Amniotic epithelial cell (primary cell): ENCODE measurements around the gene UBL5.
"Not testable (repeated sequence)": the region's sequence is repeated elsewhere in the genome, so short reads cannot be mapped to it uniquely, and the experiment has no call there.

Experiments used
- DNase-seq: peaks from one replicate; pipeline ENCODE4 v3.0.0-alpha.2; 2010; ENCODE audit warnings: low read depth

The UBL5 gene

DNA sequence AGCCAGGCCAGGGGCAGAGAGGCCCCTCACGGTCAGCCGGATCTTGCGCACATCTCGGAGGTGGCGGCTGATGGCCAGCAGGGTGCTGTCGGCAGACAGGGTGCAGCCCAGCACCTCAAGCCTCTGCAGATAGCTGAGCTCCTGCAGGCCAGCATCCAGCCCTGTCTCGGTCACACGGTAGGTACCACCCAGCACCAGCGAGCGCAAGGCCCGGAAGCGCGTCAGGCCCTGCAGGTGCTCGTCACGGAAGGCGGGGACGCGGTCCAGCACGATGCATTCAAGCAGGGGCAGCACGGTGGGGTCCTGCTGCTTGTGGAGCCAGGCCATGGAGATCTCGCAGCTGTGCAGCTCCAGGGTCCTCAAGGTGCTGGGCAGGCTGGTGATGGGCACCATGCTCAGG, 16.6 kb upstream of the UBL5 start:
- DNase-seq = no peak

DNA sequence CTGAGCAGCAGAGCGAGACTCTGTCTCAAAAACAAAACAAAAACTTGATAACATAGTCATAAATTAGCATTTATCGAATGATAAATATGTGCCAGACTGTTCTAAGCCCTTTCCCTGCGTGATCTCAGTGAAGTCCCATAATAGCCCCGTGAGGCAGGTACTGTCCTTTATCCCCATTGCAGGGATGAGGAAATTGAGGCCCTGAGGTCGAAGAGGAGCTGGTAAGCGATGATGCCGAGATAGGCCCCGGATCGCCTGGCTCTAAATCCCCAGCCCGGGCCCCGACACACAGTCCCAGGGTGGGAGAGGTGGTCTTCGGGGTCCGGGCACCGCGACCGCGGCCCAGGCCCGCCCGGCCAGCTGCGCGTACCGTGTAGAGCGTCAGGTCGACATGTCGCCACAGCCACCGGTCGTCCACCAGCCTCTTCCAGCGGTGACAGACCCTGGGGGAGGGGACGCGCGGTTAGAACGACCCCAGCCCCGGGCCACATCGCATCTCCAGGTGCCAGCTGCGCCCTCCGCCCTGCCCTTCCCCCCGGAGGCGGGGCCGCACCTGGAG, 9.5 kb upstream of the UBL5 start:
- DNase-seq = no peak

DNA sequence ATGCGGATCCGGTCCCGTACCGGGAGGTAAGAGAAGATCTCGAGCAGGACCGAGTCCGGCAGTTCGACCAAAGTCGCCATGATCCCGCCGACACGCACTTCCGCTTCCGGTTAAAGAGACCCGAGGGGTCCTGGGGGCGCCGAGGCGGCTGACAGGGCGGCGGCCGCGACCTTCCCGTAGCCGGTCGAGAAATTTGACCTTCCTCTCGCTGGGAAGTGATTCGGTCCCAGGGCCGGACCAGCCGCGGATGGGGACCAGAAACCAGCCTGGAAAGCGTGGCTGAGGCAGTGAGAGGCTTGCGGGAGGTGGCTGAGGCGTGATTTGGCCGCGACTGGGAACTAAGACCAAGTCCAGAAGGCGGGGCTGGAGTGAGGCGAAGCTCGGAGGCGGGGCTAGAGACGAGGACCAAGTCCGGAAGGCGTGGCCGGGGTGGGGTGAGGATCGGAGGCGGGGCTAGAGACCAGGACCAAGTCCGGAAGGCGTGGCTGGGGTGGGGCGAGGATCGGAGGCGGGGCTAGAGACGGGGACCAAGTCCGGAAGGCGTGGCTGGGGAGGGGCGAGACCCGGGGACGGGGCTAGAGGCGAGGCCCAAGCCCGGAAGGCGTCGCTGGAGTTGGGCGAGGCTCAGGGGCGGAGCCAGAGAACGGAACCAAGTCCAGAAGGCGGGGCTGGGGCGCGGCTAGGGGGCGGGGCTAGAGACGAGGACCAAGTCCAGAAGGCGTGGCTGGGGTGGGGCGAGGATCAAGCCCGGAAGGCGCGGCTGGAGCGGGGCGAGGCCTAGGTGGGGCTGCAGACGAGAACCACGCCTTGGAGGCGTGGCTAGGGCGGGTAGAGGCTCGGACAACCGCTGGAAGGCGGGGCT, 8.8 kb upstream of the UBL5 start, which contains the start of gene FBXL12:
Gene FBXL12 (minus strand): TSS at position 346 of the 862 bp plus-strand sequence. CDS start 266 bp downstream, at position 80.
- peak; percentile 99 for DNase-seq

DNA sequence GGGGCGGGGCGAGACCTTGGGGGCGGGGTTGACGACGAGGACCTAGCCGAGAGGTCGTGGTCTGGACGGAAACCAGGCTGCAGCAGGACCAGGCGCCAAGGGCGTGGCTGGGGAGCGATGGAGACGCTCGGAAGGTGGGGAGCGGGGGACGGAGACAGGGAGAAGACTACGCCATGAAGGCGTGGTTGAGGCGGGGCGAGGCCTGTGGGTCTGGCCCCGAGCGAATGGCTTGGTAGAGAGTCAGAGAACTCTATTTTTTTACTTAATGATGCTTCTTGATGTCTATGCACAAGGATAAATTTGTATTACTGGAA, 8.2 kb upstream of the UBL5 start:
- no peak for DNase-seq

DNA sequence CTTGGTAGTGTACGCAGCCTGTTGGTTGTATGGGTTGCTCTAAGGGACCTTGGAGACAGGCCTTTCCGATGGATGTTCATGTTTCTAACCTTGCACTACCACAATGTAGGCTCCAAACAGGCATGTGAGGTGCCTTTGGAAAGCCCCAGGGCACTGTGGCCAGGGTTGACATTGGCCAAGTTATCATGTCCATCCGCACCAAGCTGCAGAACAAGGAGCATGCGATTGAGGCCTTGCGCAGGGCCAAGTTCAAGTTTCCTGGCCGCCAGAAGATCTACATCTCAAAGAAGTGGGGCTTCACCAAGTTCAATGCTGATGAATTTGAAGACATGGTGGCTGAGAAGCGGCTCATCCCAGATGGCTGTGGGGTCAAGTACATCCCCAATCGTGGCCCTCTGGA, 7.7 kb upstream of the UBL5 start:
- DNase-seq = not testable (repeated sequence)

DNA sequence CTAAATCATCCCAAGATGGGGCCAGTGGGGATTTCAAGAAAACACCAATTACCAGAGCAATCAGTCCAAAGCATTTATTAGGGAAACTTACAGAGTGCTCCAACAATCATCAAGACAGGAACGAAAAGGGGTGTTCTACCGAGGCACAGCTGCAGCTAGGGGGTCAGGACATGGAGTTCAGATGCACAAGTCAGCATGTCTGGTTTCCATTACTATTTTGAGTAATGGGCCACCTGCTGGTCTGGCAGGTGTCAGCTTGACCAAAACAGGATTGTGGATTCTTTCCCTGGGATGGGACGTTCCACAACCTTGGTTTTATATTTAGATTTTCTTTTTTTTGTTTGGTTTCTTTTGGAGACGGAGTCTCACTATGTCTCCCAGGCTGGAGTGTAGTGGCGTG, 3.9 kb upstream of the UBL5 start:
- DNase-seq = no peak

DNA sequence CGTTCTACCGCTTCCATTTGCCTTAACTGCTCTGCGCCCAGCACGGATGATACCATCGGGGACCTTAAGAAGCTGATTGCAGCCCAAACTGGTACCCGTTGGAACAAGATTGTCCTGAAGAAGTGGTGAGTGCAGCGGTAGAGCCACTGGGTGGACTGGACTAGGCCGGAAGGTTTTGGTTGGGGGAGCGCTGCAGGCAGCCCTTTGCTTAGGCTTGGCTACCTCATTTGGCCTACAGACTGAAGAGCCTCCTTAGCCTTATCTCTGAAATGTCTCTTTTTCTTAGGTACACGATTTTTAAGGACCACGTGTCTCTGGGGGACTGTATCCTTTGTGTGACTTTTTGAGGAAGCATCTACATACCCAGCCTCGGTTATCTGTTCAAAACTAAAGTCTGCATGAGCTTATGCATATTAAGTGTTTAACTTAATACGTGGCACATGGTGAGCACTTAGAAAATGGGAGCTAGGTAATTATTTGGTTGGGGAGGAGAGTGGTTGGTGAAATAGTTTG, 889 bp downstream of the UBL5 start:
- DNase-seq = no peak

DNA sequence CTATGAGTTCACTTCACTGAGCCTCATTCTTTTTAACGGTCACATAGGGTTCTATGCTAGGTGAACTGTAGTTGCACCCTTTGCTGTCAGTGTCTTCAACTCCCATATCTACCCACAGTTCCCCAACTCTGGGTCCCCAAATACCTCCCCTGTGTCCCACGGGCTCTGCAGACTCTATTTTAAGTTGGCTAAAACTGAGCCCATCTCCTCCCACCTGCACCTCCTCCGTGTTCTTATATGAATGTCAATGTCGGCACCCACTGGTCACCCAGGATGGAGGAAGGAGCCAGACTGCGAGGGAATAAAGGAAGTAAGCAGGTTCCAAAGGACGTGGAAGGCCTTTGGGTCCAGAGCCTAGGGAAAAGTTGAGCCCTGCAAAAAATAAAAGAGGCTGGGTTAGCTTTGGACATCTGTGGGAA, 6.6 kb downstream of the UBL5 start:
- no peak for DNase-seq

DNA sequence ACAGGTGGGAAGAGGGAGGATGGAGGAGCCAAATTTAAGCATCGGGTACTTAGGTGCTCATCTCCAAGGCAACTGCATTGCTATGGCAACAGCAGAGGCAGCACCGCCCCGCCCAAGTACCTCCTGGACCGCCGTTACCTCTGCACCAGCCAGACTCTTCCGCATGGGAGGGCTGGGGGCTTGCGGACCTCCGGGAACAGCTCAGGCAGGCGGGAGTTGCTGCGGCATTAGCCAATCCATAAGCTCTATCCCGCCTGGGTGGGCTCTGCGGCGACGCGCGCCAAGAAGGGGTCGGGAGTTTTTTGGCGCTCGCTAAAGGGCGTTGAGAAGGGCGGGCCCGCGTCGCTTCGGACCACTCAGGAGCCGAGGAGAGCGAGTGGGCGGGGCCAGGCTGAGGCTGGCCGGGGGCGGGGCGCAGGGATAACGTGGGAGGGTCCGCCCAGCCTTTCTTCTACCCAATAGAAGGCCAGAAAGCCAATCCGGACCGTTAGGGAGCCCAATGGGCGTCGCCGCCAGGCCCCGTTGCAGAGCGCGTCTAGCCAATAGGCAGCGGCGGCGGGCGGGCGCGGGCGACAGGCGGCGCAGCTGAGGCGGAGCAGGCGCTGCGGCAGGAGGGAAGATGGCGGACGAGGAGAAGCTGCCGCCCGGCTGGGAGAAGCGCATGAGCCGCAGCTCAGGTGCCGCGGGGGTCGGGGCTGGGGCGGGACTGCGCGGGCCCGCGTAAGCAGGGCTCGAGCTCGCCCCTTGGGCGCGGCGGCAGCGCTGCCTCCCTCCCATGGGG, 7.2 kb downstream of the UBL5 start, which contains the start of gene PIN1:
Gene PIN1 (plus strand): TSS at position 593 of the 781 bp plus-strand sequence. CDS start 27 bp downstream, at position 620.
- DNase-seq = peak; percentile 97

DNA sequence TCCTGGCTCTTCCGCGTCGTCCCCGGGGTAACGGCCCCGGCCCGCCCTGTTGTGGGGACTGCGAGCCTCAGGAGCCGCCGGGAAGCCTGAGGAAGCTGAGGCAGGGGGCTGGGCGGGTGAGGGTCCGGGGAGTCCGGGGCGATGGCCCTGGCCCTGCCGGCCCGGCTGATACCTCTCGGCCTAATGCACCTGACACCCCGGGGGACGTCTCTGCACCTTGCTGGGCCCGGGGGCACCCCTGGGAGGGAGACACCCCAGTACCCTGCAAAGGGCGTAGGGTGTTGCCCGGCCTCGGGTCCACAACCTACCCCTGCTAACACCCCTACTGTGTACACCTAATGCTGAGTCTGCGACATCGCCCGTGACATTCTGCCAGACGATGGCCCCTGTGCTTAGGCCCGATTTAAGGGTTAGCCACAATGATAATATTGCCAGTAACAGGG, 7.8 kb downstream of the UBL5 start:
- no peak for DNase-seq

DNA sequence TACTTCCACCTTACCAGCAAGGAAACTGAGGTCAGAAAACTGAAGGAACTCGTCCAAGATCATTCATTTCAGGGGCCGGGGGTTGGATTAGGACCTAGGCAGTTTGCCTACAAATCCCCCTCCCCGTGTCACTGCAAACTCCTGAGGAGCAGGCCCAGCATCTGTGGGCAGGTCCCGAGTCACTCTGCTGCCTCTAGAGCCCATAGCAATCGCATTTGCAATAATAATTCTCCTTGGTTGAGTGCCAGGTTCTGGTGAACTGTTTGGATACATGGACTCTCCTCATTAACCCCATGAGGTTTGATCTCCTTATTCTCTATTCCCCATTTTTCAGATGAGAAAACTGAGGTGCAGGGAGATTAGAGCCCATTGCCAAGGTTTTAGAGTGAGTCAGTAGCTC, 8.3 kb downstream of the UBL5 start:
- DNase-seq = peak; percentile 11

DNA sequence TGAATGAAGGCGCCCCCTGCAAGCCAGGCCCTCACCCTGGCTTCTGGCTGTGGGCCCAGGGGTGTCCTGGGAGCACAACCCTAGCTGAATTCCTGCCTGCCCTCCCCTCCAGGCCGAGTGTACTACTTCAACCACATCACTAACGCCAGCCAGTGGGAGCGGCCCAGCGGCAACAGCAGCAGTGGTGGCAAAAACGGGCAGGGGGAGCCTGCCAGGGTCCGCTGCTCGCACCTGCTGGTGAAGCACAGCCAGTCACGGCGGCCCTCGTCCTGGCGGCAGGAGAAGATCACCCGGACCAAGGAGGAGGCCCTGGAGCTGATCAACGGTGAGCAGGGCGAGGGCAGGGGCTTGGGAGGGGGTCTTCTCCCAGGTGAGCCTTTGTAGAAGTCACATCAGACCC, 10.6 kb downstream of the UBL5 start:
- DNase-seq = no peak

DNA sequence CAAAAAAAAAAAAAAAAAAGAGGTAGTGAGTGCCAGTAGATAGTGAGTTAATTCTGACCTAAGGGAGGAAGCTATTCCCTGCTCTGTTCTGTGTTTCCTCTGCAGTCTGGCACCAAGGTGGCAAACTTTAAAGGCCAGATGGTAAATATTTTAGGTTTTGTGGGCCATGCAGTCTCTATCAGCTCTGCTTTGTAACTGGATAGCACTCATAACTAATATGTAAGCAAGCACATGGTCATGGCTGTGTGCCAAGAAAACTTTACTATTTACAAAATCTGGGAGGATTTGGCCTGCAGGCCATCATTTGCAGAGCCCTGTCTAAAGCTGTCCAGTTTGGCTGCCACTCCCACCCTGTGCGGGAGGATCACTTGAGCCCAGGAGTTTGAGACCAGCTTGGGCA, 11.7 kb downstream of the UBL5 start:
- DNase-seq = peak; percentile 26

DNA sequence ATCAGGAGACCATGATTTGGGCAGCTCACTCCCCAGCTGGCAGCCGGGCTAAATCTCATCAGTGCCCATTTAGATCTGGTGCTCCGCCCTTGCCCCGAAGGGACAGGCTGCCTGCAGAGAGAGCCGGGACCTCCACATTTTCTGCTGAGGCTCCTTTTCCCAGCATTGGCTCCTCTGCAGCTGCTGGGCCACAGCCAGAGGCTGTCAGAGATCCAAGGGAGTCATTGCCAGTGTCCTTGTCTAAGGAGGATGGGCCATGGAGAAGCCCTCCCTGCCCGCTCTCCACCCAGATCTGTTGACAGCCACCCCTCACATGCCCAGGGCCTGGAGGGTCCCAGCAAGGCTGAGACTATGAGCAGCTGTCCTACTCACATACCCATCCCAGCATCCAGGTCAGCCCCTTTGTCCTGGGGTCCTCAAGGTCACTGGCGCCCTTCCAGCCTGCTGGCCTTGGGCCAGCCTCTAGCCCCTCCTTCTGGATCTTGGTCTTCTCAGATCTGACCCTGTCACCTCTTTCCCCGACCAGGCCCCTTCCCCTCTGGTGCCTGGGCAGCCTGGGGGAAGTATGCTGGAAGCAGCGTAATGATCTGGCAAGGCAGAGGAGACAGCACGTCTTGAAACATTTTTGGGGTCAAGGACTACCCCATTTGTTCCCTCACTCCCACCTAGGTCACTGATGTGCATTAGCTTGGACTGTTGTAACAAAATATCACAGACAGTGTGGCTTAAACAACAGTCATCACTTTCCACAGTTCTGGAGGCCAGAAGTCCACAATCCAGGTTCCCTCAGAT, 15.3 kb downstream of the UBL5 start:
- no peak for DNase-seq

DNA sequence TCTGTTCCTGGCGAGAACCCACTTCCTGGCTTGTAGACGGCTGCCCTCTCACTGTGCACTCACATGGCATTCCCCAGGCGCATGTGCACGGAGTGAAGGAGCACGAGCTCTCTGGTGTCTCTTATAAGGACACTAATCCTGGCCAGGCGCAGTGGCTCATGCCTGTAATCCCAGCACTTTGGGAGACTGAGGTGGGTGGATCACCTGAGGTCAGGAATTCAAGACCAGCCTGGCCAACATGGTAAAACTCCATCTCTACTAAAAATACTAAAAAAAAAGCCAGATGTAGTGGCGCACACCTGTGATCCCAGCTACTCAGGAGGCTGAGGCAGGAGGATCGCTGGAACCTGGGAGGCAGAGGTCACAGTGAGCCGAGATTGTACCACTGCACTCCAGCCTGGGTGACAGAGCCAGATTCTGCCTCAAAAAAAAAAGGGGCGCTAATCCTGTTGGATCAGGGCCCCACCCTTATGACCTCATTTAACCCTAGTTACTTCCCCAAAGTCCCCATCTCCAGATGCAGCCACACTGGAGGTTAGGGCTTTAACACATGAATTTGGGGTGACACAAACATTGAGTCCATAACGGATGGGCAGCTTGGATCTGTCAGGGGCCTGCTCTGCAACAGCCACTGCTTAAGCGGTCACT, 16.0 kb downstream of the UBL5 start:
- DNase-seq = not testable (repeated sequence)

DNA sequence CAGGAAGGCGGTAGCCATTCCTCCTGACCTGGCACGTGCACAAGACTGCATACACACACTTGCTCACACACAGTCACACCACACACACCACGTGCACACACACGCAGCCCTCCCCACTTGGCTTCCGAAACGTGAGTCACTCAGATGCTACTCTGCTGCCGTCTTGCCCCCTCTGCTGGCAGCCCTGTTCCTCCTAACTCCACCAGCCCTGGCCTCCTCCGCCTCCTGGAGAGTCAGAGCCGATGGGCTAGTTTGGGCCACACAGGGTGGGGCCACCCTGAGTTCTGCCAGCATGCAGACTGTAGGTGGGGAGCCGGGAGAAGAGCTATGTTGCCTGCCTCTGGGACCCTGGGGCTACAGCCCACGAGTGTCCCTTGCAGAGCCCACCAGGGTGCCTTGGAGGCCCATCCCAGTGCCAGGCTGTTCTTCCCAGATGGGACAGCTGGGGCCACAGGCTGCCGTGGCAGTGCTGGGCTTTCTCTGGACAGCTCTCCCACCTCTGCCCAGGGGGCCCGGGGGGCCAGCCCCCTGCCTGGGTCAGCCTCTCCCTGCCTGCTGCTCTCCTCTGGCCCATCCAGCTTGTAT, 19.5 kb downstream of the UBL5 start:
- peak; percentile 91 for DNase-seq

DNA sequence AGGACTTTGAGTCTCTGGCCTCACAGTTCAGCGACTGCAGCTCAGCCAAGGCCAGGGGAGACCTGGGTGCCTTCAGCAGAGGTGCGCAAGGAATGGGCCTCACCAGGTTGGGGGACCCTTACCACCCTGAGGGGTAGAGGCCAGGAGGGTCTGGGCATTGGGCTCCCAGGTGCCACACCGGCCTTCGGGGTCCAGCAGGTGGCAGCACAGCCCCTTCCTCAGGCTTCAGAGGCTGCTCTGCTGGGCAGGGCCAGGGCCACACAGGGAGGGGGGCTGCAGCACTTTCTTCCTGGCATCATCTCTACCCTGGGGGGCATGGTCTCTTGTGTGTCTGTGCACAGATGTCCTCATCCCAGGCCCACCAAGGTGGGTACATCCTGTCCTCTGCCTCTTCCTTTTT, 20.3 kb downstream of the UBL5 start:
- no peak for DNase-seq

DNA sequence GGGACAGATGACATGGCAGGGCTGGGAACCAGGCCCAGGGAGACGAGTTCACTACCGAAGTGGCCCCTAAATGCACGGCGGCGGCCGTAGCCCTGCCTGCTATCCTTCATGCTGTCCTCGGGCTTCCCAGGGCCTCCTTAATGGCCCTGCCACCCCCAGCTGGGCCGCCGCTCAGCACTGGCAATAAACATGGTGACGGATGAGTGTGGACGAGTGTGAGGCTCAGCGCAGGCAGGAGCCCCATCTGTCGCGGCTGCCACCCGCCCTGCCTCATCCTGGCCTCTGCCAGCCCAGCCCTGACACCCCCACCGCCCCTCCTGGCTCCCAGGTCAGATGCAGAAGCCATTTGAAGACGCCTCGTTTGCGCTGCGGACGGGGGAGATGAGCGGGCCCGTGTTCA, 21.0 kb downstream of the UBL5 start:
- DNase-seq = no peak

DNA sequence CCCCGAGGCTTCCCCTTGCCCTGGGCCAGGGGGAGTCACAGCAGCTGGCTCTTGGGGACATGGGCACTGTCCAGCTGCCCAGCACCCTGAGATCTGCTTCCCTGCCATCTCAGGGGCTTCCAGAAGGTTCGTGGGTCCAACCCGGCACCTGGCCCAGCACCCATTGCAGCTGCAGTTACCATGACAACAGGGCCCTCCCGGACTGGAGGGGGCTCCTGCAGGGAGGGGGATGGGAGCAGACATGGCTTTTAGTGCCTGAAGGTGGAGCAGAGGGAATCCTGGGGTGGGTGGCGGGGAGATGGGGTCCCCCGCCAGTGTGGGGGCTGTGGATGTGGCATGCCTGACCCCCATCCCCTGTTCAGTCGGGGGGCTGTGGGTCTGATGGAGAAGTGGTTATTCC, 22.1 kb downstream of the UBL5 start:
- no peak for DNase-seq

DNA sequence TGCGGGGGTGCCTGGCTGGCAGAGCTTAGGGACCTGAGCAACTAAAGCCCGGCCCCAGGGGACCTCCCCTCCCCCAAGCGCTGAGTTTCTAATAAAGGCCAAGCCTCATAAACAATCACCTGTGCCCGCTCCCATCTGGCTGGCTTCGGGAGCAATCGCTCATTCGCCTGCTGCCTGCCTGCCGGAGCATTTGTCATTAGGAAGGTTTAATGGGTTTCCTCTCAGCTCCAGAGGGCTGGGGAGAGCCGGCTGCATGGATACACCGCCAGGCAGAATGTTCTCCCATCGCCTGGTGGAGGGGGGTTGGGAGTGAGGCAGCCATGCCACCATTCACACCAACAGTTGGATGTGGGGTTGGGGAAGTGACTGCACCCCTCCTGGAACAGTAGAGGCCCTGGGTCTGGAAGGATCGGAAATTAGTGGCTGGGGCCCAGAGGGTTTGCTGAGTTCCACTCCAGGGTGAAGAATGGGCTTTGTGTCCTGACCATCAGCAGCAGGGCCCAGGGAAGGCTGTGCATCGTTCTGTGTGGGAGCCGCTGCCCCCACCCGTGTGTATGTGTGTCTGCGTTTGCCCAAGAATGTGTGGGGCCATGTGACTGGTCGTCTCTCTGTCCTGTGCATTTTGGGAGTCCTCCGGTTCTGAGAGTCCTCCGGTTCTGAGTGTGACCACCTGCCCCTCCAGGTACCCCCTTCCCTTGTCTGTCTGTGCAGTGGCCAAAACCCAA, 22.7 kb downstream of the UBL5 start:
- DNase-seq = no peak
